Dermis microvascular lymphatic vessel endothelial cell (primary cell): ENCODE measurements around the gene MOB1B. TPM values are rescaled to one million over a fixed set of nuclear protein-coding genes. Genes with fewer than 3 reads are reported as not detected.

ENCODE experiments used
- DNase-seq, 2 donors: peaks; one replicate each; pipeline versions ENCODE4 v3.0.0 to v3.0.0-alpha.2; 2010; ENCODE audit warnings: low read depth in 2 of 2
- total RNA-seq: library from RNA; depleted of rRNA; stranded (reverse); fragments of >200 nt; gene quantifications from 2 replicates; pipeline ENCODE4 v1.2.1, GENCODE V29; 2014

The MOB1B gene
- total RNA-seq, 1 donor from 2014 or later = 8.2 TPM

DNA sequence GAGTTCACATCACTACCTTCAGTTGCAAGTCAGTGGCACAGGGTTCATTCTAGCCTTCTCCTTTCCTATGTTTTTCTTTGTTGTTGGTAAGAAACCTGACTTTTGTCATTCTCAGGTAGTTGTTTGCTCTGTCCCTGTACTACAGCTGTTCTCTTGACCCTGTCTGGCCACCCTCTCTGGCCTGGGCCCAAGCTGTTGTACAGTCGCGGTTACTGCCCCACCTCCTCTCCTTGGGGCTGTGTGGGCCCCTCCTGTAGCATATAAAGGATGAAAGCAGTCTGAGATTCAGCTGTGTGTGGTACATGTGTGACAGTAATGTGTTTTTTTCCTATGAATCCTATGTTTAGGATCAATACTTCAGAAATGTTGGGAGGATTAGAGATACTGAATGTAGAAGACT, 12.5 kb downstream of the MOB1B start:
- DNase-seq = no peak

DNA sequence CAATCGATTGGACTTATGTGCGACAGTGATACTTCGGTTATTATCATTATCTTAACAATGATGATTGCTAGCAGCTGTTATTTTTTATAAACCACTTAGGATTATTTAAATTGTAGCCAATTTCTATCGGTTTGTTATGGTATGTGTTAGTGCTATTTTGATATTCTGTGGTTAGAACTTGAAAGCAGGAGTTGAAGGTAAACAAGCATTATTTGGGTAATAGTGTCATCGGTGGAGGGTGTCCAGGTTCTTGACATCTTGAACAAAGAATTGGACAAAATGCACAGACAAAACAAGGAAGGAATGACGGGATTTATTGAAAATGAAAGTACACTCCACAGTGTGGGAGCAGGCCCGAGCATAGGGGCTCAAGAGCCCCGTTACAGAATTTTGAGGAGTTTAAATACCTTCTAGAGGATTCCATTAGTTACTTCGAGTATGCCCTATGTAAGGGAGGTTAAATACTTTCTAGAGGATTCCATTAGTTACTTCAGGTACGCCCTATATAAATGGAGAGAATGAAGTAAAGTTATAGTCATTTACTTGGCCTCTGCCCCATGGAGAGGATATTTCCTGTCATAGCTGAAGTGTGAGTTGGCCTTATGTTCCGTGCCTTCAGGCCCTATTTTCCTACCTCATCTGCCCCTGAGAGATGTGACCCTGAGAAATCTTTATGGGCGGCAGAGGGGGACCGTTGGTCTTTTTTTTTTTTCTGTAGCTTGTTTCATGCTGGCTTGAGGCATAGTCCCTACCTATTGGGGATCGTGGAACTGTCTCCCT, 13.1 kb downstream of the MOB1B start:
- no peak for DNase-seq

DNA sequence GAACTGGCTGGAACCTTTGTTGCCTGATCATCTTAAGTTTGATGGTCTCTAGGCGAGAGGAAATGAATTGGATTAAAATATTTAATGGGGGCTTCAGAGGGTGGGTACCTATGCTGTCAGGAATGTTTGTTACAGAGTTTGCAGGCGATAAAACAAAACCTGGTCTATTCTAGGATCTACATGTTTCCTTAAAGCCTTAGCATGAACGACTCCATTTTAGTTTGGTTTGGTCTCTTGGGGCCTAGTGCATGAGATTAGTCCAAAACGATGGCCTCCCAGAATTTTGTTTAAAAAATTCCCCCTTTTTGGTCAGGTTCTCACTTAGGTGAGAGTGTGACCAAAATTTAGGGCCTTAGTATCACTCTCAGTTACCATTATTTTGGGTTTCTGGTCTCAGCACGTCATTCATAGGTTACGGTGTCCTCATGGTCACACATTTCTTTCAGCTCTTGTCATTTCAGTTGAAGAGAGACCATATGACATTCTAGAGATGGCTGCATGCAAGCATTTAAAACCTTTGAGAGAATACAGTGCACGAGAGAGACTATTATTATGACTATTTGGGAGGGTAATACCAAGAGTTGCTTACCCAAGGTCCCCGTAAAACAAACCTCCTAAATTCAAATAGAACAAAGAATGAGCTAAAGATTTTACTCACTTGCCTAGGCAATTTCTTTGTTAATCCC, 13.8 kb downstream of the MOB1B start:
- DNase-seq = no peak

DNA sequence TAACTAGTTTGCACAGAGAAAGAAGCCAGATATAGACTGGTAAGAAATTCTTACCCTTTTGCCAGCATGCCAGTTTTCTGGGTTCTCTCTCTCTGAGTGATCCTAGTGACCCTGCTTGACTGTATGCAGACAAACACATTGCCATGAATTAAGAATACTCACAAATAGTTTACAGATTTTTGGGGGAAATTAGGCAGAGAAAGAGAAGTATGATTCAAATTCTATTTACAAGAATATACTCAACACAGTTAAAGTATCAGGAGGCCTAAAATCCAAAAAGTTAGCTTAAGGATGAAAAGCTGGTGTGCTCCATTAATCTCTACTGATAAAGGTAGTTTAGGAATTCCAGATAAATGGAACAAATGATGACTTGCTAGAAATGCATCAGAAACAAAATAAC, 18.4 kb downstream of the MOB1B start:
- no peak for DNase-seq

DNA sequence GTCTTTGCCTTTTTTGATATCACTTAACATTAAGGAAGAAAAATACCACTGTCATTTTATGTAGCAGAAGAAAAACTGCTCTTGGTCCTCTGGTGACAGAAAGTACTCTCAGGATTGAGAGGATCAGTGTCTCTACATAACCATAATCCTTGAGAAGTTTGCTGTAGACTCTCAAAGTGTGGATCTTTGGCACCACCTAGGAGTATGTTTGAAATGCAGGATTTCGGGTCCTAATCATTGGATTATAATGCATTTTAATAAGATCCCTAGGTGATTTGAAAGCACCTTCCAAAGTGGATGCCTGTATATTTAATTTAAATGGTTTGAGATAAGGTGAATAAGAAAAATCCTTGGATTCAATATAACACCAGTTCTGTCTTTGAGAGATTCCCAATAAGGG, 23.2 kb downstream of the MOB1B start:
- no peak for DNase-seq

DNA sequence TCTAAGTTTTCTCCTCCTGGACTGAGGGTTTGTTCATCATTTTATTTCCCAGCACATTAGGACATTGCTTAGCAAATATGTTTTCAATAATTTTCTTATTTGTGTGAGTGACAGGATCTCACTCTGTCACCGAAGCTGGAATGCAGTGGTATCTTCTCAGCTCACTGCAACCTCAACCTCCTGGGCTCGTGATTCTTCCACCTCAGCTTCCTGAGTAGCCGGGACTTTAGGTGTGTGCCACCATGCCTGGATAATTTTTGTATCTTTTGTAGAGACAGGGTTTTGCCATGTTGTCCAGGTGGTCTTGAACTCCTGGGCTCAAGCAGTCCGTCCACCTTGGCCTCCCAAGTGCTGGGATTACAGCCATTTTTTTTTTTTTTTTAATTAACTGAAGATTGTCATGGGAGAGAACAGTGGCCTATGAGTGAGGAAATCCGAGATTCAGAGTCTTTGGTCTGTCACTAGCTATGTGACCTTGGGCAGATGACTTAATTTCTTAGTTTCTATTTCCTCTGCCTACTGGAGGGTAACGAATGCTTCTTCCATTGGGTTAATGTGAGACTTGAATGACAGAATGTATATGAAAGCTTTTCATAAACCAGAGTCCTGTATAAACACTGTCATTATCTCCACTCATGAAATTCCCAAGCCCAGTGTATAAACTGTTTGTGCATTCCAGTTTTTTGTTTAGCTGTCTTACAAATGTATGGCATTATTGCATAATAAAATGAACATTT, 23.9 kb downstream of the MOB1B start:
- no peak for DNase-seq

DNA sequence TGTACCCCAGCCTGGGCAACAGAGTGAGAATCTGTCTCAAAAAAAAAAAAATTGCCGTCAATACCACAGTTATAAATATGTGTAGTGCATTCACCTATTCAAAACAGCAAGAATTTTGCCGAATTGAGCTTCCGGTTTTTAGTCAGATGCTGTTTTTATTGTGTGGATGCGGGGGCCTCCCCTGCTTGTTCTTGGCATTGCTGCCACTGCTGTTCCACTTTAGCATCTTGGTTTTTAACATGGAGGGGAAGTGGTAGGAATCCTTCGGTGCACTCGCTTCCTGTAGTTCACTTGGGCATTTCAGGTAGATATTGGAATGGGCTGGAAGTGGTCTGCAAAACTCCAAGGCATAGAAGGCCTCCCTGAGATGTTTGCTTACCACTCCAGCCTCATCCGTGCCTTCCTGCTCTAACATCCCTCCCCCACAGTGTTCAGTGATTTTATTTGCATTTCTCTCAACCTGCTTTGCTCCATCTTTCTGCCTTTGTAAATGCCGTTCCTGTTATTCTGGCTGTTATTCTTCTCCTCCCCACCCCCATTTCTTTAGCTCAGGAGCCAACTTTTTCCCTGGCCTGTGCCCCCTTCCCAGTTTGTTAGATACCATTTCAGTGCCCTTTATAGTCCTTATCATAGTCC, 25.5 kb downstream of the MOB1B start:
- DNase-seq = no peak

DNA sequence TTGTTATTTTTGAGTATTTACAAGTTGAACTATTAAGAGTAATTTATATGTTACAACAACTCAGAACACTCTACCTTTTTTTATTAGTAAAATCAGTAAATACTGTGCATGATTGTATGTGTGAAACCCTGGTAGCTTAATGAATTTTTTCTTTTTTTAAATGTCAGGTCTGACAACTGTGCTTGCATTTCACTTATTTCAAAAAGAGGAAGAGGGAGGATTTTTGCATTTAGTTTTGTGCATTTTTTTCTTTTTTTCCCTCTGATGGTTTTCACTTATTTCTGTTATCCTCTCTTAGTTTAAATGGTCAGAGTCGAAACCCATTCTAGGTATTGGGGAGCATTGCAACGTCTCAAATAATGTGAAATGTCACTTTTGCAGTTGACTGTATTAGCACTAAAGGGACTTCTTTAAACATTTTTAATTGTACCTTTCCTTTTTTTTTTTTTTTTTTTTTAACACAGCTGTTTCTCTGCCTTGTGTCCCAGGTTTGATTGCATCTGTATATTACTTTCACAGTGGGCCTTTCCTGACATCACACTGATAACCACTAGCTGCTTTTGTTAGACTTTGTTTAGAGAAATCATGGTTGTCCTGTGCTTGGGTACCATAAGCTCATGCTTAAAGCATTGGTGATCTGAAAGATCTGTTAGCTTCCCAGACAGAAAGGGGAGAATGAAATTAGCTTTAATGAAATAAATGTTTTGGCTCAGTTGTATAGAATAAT, 28.5 kb downstream of the MOB1B start:
- no peak for DNase-seq

DNA sequence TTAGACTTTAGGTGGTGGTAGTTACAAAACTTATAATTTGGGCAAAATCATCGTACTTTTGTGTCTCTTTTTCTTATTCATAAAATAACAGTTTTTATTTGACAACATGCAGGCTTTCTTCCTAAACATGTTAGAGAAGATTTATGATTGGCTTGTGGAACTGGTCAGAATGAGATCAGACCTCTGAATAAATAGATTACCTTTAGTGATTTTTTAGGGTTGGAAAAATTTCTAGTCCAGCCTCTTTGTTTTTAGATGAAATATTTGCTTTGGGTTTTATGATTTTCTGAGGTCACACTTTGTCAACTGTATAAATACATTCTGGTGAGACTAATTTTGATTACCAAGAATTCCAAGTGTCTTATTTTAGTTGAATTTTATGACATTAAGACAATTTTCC, 29.2 kb downstream of the MOB1B start:
- DNase-seq = no peak

DNA sequence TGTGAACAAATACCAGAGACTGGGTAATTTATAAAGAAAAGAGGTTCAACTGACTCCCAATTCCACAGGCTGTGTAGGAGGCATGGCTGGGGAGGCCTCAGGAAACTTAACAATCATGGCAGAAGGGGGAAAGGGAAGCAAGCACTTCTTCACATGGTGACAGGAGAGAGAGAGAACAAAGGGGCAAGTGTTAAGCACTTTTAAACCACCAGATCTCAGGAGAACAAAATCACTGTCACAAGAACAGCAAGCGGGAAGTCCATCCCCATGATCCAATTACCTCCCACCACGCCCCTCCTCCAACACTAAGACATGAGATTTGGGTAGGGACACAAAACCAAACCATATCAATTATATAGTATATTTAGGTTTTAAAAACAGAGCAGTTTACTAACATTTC, 30.8 kb downstream of the MOB1B start:
- DNase-seq = no peak

DNA sequence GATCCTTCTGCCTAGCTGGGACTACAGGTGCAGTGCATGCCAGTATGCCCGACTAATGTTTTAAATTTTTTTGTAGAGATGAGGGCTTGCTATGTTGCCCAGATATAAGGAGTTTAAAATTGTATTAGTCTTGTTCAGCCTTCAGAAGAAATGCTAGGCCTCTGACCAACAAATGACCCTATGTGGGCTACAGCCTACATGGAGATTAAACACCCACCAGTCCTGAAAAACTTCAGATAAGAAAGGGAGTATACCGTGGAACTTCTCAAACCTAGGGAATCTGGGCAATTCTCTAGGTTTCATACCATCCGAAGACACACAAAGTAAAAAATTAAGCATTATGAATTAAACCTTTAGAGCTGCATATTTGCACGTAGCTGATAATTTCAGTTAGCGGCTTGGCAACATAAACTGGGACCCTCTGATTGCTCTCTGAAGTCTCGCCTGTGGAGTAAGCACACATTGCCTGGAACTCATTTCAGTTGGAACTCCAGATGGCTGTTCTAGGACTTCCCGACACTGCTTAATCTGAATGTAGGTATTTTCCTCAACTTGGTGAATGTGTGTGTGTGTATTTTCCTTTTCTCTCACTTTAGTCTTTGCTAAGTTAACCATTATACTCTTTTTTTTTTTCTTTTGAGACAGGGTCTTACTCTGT, 33.0 kb downstream of the MOB1B start:
- DNase-seq = no peak

DNA sequence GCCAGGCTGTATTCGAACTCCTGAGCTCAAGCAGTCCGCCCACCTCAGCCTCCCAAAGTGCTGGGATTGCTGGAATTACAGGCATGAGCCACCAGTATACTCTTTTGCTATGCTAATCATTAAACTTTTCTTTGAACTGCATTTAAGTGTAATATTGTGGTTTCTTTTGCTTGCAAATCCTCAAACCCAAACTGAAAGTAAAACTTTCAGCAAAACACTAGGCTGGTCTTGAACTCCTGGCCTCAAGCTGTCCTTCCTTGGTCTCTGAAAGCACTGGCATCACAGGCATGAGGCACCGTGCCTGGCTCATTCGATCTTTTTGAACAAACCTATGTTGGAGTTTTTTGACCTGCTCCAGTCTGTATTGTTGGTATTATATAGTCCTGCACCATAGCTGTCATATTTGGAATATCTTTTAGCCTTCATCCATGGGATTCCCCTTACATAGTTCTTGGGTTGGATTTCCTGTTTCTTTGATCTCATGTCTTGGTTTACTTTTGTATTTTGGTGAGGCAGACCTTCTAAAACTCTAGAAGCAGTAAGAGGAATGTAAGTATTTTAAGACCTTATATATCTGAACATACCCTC, 34.1 kb downstream of the MOB1B start:
- DNase-seq = no peak

DNA sequence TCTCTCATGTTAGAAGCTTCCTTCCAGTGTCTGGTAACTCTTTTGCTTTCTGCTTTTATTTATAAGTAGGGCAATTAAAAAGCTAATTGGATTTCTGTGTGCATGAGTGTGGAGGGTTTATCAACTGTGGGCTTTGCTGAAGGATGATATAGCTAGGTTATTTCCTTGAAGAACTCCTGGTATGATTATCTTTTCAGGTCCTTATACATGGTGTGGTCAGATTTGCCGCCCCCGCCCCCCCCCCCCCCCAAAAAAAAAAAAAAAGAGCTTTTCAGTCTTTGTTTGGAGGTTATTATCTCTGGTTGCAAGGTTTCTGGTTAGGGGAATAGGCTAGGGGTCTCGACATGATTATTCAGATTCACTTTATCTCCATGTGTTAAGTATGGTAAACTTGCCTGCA, 35.9 kb downstream of the MOB1B start:
- no peak for DNase-seq

DNA sequence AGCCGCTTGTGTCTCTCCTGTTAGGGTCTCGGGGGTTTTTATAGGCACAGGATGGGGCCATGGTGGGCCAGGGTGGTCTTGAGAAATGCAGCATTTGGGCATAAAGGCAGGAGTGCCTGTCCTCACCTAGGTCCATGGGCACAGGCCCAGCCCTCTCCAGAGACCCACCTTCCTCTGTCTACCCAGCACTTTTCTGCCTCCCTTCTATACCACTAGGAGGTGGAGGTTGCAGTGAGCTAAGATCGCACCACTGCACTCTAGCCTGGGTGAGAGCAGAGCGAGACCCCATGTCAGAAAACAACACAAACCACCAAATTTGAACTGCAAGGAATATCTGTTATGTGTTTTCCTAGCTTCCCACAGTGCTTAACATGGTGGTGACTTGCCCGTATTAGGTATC, 38.0 kb downstream of the MOB1B start:
- DNase-seq = no peak

DNA sequence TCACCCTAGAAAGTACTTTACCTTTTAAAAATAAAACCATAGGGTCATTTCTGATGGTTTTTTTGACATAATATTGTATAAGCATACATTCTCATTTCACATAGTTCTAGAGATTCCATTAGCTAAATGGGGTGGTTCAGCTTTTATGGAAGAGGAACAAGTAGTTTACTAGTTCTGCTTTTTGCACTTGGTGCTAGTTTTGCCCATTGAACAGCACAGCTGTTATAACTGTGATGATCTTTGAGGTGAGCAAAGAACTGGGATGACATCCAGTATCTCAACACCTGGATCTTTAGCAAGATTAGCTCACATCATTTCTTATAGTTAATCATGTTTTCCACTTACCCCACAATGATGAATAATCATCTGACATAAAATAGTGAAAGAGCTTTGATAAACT, 40.9 kb downstream of the MOB1B start:
- DNase-seq = no peak

DNA sequence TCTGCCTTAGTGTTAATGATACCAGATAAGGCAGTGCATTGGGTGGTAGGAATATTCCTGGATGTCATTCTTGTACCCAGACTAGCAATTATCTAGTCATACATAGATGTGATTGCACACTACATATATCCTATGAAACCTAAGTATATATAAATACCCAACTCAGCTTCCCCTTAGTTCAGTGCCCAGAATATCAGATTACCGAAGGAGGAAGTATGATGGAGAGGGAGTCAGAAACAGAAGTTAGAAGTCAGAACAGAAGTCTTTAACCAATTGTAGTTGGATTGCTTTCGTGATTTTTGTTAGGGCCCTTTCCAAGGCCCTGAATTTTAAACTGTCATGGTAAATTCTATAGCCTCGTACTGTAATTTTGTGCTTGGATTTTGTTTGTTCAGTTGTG, 42.9 kb downstream of the MOB1B start:
- no peak for DNase-seq

DNA sequence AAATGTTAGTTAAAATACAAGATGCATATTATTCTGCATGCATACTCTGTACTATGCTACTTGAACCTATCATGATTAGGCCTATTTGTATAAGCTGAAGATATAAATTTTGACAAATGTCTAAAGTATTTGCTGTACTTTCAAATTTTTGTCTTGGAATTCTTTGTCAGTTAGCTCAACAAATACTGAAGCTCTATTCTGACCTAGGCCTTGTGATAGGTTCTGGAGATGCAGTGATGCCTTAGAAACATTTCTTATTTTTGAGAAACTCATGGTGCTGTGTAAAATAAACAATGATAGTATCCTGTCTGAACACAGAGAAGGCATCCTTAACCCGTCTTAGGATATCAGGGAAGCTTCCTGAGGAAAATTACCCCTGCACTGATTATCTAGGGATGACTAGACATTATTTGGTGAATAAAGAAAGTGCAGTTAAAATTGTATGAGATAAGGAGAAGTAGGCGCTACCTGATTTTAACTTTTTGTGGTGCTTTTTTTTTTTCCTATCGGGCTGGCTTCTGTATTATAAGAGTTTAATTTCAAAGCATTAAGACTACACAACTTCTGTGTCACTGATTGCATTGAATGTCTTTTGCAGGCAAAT, 43.4 kb downstream of the MOB1B start:
- no peak for DNase-seq

DNA sequence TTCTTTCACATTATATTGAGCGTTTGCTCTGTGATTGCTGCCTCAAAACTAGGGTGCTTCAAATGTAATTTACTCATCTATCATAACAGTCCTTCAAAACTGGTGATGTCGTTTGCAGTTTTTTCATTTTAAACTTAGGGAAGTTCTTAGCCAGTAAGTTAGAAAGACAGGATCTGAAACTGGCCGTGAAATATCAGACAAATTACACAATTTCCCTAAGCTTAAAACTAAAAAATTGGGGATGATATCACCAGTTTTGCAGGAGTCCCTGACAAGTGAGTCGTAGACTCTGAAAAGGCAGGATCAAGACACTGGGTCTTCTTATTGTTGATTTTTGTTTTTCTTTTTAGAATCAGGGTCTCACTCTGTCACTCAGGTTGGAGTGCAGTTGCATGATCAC, 44.8 kb downstream of the MOB1B start:
- DNase-seq = no peak

DNA sequence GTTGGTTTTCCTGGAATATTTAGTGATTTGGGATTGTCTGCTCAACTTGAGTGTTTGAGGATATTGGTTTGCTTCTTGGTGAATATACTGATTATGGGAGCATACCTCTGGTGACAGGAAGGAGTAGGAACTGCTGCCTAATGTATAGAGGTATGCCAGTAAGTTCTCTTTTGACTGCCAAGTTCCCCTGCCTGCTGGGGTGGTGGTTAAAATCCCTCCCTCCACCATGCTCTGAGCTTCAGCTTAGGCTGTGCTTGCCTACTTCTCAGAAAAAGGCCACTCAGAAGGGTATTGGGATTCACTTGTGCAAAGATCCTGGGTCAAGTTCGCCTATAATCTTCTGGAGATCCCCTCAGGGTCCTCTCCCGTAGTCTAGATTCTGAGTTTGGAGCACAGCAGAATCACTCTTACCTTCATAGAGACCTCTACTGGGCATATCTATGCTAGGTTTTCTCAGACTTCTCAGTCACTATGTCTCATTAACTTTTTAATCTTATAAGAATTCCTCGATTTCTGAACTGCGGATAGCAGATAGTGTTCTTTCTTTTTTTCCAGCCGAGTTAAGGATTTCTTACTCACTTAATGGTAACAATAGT, 46.6 kb downstream of the MOB1B start:
- DNase-seq = no peak

DNA sequence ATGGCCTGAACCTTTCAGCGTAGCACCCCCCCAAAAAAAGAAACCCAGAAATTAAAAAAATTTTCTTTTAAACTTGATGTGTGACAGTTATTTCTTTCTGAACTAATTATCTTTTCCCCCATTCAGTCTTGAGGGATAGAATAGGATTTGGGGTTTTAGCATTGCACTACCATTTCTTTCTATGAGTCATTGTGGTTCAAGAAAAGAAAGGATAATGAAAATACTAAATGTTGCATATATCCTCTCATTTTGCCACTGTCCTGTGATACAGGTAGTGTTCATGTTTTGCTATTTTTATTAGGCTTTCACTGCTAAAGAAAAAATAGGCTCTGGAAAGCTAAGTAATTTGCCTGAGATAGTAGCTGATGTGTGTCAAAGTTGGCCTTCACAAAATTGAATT, 51.9 kb downstream of the MOB1B start:
- no peak for DNase-seq
